Stimulated activated naive B cell treated with anti-CD40 and anti-IgM and Interleukin-4, amounts not matched to agents 10 μg/mL and 1 μg/mL and 100 μg/mL, for 72 hours (primary cell): ENCODE measurements around the gene FASN.
A peak's percentile ranks its signal among the peaks of the same experiment; 100 is the strongest.

Source experiments
- ATAC-seq, 2 donors: fragments of 150-1000 bp; cut with Tn5 transposase; replicated peaks; 2 replicates each; pipeline ENCODE4 v1.10.0; 2021; ENCODE audit warnings: moderate library complexity in 1 of 2
- DNase-seq: peaks from one replicate; pipeline ENCODE4 v3.0.0; 2021
- H3K27ac Mint-ChIP-seq: one replicate; pipeline ENCODE4 v1.8.0; 2022; ENCODE audit warnings: mild to moderate bottlenecking, mixed read lengths
- H3K27me3 Mint-ChIP-seq, 2 donors: one replicate each; pipeline ENCODE4 v1.8.0; 2022; ENCODE audit warnings: mixed read lengths in 2 of 2
- H3K36me3 Mint-ChIP-seq, 2 donors: one replicate each; pipeline ENCODE4 v1.8.0; 2022; ENCODE audit warnings: mixed read lengths in 2 of 2, mild to moderate bottlenecking in 1 of 2
- H3K4me1 Mint-ChIP-seq, 2 donors: one replicate each; pipeline ENCODE4 v1.8.0; 2022; ENCODE audit warnings: mixed read lengths in 2 of 2, mild to moderate bottlenecking in 1 of 2
- H3K4me3 Mint-ChIP-seq, 2 donors: one replicate each; pipeline ENCODE4 v1.8.0; 2022; ENCODE audit warnings: mild to moderate bottlenecking in 2 of 2, mixed read lengths in 2 of 2, moderate library complexity in 1 of 2
- H3K9me3 Mint-ChIP-seq, 2 donors: one replicate each; pipeline ENCODE4 v1.8.0; 2022; ENCODE audit warnings: mixed read lengths in 2 of 2, mild to moderate bottlenecking in 1 of 2

FASN gene

GRCh38 chr17:82037092-82037888, 60.7 kb downstream of the FASN start, which contains the start of gene DCXR:
DCXR (minus strand) TSS chr17:82037697; CDS start chr17:82037682, 15 bp downstream.
- Mint-ChIP-seq H3K27ac (peak within 1 kb of the TSS; percentile 98), H3K4me3 (peak within 1 kb of the TSS; percentile 95 to 97), H3K4me1 (peaks cover 24 to 35% of the 10 kb centered on the region in 2 donors), H3K9me3 (no peaks in the 10 kb centered on the region), H3K27me3 (no peaks in the 10 kb centered on the region), H3K36me3 (peaks cover 5 to 9% of the 10 kb centered on the region in 2 donors)
- ATAC-seq: peak; percentile 94 to 96
- DNase-seq: peak; percentile 95

- H3K27me3 Mint-ChIP-seq: no peaks in the 10 kb centered on the region
- no peaks in the 10 kb centered on the region for H3K9me3 Mint-ChIP-seq
- peak overlapping the region; percentile 95 to 97 for H3K4me3 Mint-ChIP-seq
- H3K36me3 Mint-ChIP-seq: peaks cover 5 to 9% of the 10 kb centered on the region in 2 donors
- DNase-seq: no peak
- H3K27ac Mint-ChIP-seq: no peak overlapping the region
- ATAC-seq: no peak
- peaks cover 24 to 35% of the 10 kb centered on the region in 2 donors for H3K4me1 Mint-ChIP-seq
These were observed 61.4 kb downstream of the FASN start for GRCh38 chr17:82036634-82037091.

- DNase-seq (no peak), ATAC-seq (no peak)
- peak overlapping the region; percentile 88 for H3K27ac Mint-ChIP-seq
- H3K9me3 Mint-ChIP-seq: no peaks in the 10 kb centered on the region
- H3K36me3 Mint-ChIP-seq: peaks cover 5 to 9% of the 10 kb centered on the region in 2 donors
- H3K27me3 Mint-ChIP-seq: no peaks in the 10 kb centered on the region
- peaks cover 24 to 35% of the 10 kb centered on the region in 2 donors for H3K4me1 Mint-ChIP-seq
- peak overlapping the region; percentile 95 to 97 for H3K4me3 Mint-ChIP-seq
These were observed 61.9 kb downstream of the FASN start for GRCh38 chr17:82035956-82036633.

- no peak for ATAC-seq
- Mint-ChIP-seq H3K9me3 (no peaks in the 10 kb centered on the region), H3K27ac (no peak overlapping the region)
These were observed 62.5 kb downstream of the FASN start for GRCh38 chr17:82035488-82035887.

GRCh38 chr17:82034371-82035011, 63.5 kb downstream of the FASN start:
- Mint-ChIP-seq H3K36me3 (peaks cover 10 to 13% of the 10 kb centered on the region in 2 donors), H3K4me1 (peaks cover 30 to 44% of the 10 kb centered on the region in 2 donors), H3K27ac (no peak overlapping the region), H3K9me3 (no peaks in the 10 kb centered on the region), H3K27me3 (peaks cover 3 to 5% of the 10 kb centered on the region in 2 donors), H3K4me3 (no peak overlapping the region)
- no peak for ATAC-seq
- no peak for DNase-seq

More at GRCh38 chr17:82035488-82035887, 62.5 kb downstream of the FASN start:
- Mint-ChIP-seq H3K36me3 (peaks cover 6 to 9% of the 10 kb centered on the region in 2 donors), H3K4me1 (peaks cover 25 to 37% of the 10 kb centered on the region in 2 donors), H3K27me3 (no peaks in the 10 kb centered on the region), H3K4me3 (peak overlapping the region; percentile 67 to 69)
- no peak for DNase-seq

- Mint-ChIP-seq H3K27me3 (peaks cover 4 to 9% of the 10 kb centered on the region in 2 donors), H3K4me1 (peaks cover 25 to 43% of the 10 kb centered on the region in 2 donors), H3K4me3 (no peak overlapping the region), H3K9me3 (no peaks in the 10 kb centered on the region), H3K36me3 (peaks cover 15 to 20% of the 10 kb centered on the region in 2 donors), H3K27ac (no peak overlapping the region)
- no peak for DNase-seq
- no peak for ATAC-seq
These were observed 64.5 kb downstream of the FASN start for GRCh38 chr17:82033359-82034085.

- Mint-ChIP-seq H3K9me3 (no peaks in the 10 kb centered on the region), H3K4me3 (peak overlapping the region; percentile 47 to 55), H3K27ac (no peak overlapping the region), H3K27me3 (peaks cover 4 to 21% of the 10 kb centered on the region in 2 donors), H3K36me3 (peaks cover 21 to 26% of the 10 kb centered on the region in 2 donors), H3K4me1 (peaks cover 18 to 34% of the 10 kb centered on the region in 2 donors)
- DNase-seq: no peak
- peak; percentile 35 to 47 for ATAC-seq
These were observed 66.0 kb downstream of the FASN start for GRCh38 chr17:82031885-82032627.

GRCh38 chr17:82031303-82031884, 66.6 kb downstream of the FASN start, which contains the start of gene RAC3:
RAC3 (plus strand) TSS chr17:82031678; CDS start chr17:82031762, 84 bp downstream.
- peaks cover 23 to 32% of the 10 kb centered on the region in 2 donors for H3K36me3 Mint-ChIP-seq
- H3K27me3 Mint-ChIP-seq: peaks cover 4 to 23% of the 10 kb centered on the region in 2 donors
- H3K4me3 Mint-ChIP-seq: peak within 1 kb of the TSS; percentile 89
- peak within 1 kb of the TSS; percentile 88 for H3K27ac Mint-ChIP-seq
- H3K9me3 Mint-ChIP-seq: no peaks in the 10 kb centered on the region
- peaks cover 18 to 34% of the 10 kb centered on the region in 2 donors for H3K4me1 Mint-ChIP-seq
- DNase-seq: no peak
- peak; percentile 35 to 41 for ATAC-seq

- Mint-ChIP-seq H3K4me3 (peak overlapping the region; percentile 89), H3K36me3 (peaks cover 23 to 35% of the 10 kb centered on the region in 2 donors), H3K4me1 (peaks cover 13 to 29% of the 10 kb centered on the region in 2 donors), H3K27me3 (peaks cover 4 to 23% of the 10 kb centered on the region in 2 donors), H3K27ac (peak overlapping the region; percentile 88), H3K9me3 (no peaks in the 10 kb centered on the region)
- DNase-seq (peak; percentile 66), ATAC-seq (peak; percentile 76 to 82)
These were observed 67.3 kb downstream of the FASN start for GRCh38 chr17:82030470-82031302.

- peaks cover 4 to 23% of the 10 kb centered on the region in 2 donors for H3K27me3 Mint-ChIP-seq
- no peaks in the 10 kb centered on the region for H3K9me3 Mint-ChIP-seq
- peaks cover 7 to 22% of the 10 kb centered on the region in 2 donors for H3K4me1 Mint-ChIP-seq
- DNase-seq: no peak
- H3K4me3 Mint-ChIP-seq: peak overlapping the region; percentile 61 to 89
- H3K27ac Mint-ChIP-seq: no peak overlapping the region
- peaks cover 21 to 32% of the 10 kb centered on the region in 2 donors for H3K36me3 Mint-ChIP-seq
- ATAC-seq: no peak
These were observed 68.0 kb downstream of the FASN start for GRCh38 chr17:82029990-82030469.

GRCh38 chr17:82029391-82029790, 68.6 kb downstream of the FASN start:
- H3K27me3 Mint-ChIP-seq: peaks cover 4 to 23% of the 10 kb centered on the region in 2 donors

GRCh38 chr17:82028966-82029365, 69.1 kb downstream of the FASN start:
- Mint-ChIP-seq H3K4me1 (peaks cover 10 to 20% of the 10 kb centered on the region in 2 donors), H3K27me3 (peaks cover 4 to 23% of the 10 kb centered on the region in 2 donors), H3K4me3 (peak overlapping the region in 1 of 2 donors; percentile 89), H3K27ac (no peak overlapping the region), H3K36me3 (peaks cover 21 to 30% of the 10 kb centered on the region in 2 donors), H3K9me3 (no peaks in the 10 kb centered on the region)
- DNase-seq (no peak), ATAC-seq (no peak)

More at GRCh38 chr17:82029391-82029790, 68.6 kb downstream of the FASN start:
- peak overlapping the region; percentile 61 to 89 for H3K4me3 Mint-ChIP-seq
- H3K9me3 Mint-ChIP-seq: no peaks in the 10 kb centered on the region
- H3K4me1 Mint-ChIP-seq: peaks cover 6 to 20% of the 10 kb centered on the region in 2 donors
- DNase-seq (no peak), ATAC-seq (no peak)
- peaks cover 21 to 30% of the 10 kb centered on the region in 2 donors for H3K36me3 Mint-ChIP-seq
- H3K27ac Mint-ChIP-seq: peak overlapping the region; percentile 42
